COR-L47 (cell line): Measurements from ENCODE around the gene ZBTB42.
"Not testable (repeated sequence)": the region's sequence is repeated elsewhere in the genome, so short reads cannot be mapped to it uniquely, and the experiment has no call there.

ENCODE experiments used
- DNase-seq: peaks from one replicate; lab custom pipeline; 2025; lab: John Stamatoyannopoulos, UW

Gene ZBTB42

GRCh38 chr14:104810316-104810715 lies 9.4 kb downstream of the ZBTB42 start:
- no peak for DNase-seq

GRCh38 chr14:104813286-104813685 lies 12.4 kb downstream of the ZBTB42 start:
- no peak for DNase-seq

DNA sequence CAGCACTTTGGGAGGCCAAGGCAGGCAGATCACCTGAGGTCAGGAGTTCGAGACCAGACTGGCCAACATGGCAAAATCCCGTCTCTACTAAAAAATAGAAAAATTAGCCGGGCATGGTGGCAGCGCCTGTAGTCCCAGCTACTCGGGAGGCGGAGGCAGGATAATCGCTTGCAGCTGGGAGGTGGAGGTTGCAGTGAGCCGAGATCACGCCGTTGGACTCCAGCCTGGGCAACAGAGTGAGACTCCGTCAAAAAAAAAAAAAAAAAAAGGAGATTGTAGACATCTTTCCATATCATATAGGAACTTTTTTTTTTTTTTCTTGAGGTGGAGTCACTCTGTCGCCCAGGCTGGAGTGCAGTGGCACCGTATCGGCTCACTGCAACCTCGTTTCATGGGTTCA lies 13.8 kb downstream of the ZBTB42 start:
- not testable (repeated sequence) for DNase-seq

DNA sequence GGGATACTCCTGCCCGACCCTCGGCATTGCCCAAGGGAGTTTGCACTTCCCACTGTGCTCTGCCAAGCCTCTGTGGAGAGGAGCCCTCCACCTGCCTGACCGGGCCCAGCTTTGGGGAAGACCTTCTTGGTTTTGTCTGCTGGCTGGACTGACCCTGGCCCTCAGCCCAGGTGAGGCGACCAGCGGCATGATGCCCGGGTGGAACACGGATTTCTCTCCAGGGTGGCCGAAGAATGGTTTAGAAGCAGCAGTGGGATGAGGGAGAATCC lies 15.6 kb downstream of the ZBTB42 start:
- no peak for DNase-seq

GRCh38 chr14:104817930-104818713 lies 17.2 kb downstream of the ZBTB42 start:
- DNase-seq, result no peak

GRCh38 chr14:104818714-104819161 lies 17.8 kb downstream of the ZBTB42 start:
- no peak for DNase-seq

DNA sequence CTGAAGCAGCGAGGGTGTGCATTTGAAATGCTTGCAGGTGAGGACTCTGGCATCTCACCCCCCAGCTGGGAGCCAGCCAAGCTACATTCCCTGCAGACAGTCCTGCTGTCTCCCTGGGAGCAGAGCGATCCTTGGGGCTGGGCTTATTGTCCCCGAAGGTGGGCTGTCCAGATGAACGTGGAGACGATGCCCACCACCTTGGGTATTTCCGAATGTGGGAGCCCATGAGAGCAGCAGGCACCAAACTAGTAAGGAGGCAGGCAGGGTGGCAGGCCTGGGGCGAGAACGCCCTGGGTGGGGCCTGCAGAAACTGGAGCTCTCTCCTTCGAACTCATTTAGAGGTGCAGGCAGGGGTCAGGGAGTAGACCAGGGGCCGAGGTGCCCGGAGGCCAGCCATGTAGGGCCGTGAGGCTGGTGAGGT lies 18.5 kb downstream of the ZBTB42 start:
- DNase-seq, result no peak

- peak; percentile 79 for DNase-seq
Observed at GRCh38 chr14:104820669-104821228, 19.8 kb downstream of the ZBTB42 start.

- DNase-seq, result no peak
Observed at GRCh38 chr14:104821229-104821945, 20.5 kb downstream of the ZBTB42 start.

GRCh38 chr14:104821971-104822608 lies 21.2 kb downstream of the ZBTB42 start:
- no peak for DNase-seq

- no peak for DNase-seq
Observed at GRCh38 chr14:104822821-104823615, 22.1 kb downstream of the ZBTB42 start.

DNA sequence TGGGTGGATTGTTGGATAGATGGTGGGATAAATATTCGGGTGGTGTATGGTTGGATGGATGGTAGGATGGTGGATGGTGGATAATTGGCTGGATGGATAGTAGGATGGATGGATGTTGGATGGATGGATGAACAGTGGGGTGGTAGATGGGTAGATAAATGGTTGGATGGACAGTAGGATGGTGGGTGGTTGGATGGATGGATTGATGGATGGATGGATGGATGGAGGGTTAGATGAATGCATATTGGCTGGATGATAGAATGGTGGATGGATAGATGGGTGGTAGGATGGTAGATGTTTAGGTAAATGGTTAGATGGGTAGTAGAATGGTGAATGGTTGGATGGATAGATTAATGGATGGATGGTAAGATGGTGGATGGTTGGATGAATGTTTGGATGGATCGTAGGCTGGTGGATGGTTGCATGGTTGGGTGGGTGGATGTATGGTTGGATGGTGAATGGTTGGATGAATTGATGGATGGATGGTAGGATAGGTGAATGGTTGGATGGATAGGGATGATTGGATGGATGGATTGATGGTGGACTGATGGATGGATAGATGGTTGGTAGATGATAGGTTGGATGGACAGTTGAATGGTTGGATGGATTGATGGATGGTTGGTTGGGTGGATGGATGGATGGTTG lies 23.6 kb downstream of the ZBTB42 start:
- DNase-seq, result no peak

GRCh38 chr14:104826189-104826860 lies 25.4 kb downstream of the ZBTB42 start:
- peak; percentile 90 for DNase-seq

GRCh38 chr14:104826861-104827176 lies 25.9 kb downstream of the ZBTB42 start:
- DNase-seq, result no peak

DNA sequence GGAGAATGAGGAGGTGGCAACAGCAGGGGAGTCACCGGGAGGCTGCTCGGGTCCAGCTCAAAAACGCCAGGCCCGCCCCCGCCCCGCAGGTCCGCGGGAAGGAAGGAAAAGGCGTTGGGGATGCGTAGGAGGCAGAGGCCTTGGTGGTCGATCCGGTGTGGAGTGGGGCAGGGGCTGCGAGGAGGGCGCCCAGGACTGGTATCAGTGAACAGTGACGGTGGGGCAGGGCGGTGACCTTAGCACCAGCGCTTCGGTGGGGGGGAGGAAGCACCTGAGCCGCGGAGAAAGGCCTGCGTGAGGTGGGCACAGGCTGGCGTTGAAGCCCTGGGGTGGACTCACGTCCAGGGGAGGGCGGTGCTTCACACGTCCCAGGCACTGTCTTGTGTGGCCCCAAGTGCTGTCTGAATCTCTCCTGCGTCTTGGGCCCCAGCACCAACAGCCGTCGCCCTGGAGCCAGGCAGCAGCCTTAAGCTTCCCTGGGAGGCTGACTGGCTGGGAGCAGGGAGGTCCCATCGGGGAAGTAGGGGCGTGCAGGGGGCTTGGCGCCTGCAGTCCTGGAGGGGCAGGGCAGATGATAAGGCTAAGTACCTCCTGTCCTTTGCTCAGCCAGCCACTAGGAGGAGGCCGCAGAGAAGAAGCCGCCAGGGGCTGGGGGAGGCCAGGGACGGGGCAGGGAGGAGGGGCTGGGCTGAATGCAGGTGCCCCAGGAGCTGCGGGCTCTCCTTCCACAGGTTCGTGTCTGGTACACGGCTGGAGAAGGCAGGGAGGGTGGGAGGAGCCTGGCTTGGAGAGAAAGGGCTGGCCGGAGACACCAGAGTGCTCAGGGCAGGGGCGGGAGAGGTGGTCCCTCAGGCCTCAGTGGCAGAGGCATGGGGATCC lies 26.5 kb downstream of the ZBTB42 start:
- DNase-seq, result peak; percentile 42

DNA sequence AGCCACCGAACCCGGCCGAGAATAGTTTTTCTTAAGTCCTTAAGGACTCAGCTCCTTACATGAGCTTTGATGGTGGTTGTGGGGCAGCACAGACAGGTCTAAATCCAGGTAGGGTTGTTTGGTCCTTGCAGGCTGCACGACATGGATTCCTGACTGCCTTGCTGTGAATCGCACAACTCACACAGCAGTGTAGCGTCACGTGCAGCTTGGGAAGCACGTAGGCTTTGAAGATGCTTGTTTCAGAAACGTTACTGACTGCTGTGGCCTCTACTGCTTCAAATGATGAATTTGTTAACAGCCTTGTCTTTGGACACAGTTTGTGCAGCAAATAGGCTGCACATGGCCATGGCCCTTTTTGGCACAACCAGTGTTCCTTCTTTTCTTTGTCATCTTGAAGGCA lies 29.9 kb downstream of the ZBTB42 start:
- DNase-seq, result no peak

GRCh38 chr14:104836171-104836935 lies 35.5 kb downstream of the ZBTB42 start:
- DNase-seq, result not testable (repeated sequence)

GRCh38 chr14:104841730-104842129 lies 40.8 kb downstream of the ZBTB42 start:
- DNase-seq, result no peak

DNA sequence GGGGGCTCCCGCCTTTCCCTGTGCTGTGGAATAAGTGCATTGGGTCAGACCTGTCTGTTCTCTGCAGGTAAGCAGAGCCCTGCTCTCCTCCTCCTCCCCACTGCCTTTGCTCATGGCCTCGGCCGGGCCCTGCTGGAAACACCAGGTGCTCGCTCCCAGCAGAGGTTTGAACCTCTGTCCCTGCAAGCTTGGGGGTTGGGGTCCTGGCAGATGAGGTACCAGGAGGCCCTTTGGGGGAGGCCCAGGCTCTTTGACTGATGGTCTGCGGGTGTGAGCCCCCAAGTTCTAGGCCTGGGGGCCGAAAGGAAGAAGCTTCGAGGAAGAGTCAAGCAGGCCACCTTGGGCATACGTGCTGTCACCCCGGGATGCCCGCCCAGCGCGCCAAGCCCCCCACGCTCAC lies 42.1 kb downstream of the ZBTB42 start:
- no peak for DNase-seq
